HG03280 (cell line): ENCODE measurements around the gene SOHLH2.

Experiments used
- ATAC-seq: cut with Tn5 transposase; IDR thresholded peaks from one replicate; pipeline ENCODE4 v1.9.1; 2021; ENCODE audit warnings: mild to moderate bottlenecking, moderate library complexity; ENCODE audit not compliant: unreplicated experiment

Gene SOHLH2

DNA sequence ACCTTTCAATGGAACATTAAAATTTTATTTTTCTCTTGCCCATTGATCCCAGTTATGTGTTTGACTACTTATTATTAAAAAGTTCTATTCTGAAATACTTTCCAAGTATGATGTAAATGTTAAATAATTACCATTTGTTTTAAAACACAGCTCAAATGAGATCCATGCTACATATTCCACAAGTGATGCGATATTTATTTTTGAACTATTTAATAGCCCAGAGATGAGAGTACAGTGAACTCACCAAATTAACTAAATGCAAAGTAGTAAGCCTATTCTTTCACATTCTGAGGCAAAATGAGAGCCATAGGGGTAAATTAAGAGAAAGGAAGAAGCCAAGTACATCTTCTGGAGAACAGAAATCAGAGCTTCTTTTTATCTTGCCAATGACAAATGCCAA is 82.0 kb downstream of the SOHLH2 start:
- ATAC-seq, result no peak

DNA sequence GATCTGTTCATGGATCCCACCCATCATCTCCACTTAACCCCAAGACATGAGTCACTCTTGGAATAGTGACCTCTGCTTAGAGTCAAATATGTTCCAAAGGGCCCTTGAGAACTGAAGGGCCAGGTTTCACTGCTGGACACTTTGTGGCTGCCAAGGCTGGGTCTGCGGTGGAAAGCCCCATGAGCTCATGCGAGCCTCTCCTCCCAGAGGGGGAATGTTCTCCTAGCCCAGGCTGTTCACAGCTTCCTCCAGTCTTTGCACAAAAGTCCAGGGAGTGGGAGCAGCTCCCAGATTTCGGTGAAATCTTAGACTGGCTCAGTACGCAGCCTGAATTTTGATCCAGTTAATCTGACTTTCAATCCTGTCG is 82.4 kb downstream of the SOHLH2 start:
- no peak for ATAC-seq

DNA sequence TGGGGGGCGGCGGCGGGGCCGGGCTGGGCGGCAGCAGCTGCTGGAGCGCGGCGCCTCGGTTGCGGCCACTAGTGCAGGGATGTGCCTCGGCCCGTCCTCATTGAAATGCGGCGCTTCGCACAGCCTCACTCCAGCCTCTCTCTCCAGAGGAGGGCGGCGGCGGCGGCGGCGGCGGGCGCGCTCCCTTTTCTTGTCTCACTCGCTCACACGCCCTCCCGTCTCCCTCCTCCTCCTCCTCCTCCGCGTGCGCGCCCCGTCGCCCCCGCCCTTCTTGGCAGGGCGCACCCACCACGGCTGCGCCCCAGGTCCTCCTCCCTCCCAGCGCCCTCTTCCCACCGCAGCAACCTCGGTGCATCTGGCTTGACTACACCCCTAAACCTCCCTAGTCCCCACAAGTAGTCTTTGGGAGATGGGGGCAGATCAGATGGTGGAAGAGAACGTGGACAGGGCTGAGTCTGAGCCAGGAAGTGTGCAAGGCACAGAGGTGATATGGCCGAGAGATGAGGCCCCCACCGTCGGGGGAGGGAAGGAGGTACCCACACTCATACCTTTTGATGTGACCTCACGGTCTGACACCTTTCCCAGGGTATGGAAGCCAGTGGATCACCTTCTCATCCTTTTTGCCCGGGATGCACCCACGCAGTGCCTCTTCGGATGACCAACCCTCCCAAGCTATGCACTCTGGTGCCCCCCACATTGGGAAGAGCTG is 83.0 kb downstream of the SOHLH2 start, which contains the start of gene DCLK1:
Gene DCLK1, minus strand, starts transcription at position 161 of the 709 bp plus-strand sequence.
- ATAC-seq, result no peak

DNA sequence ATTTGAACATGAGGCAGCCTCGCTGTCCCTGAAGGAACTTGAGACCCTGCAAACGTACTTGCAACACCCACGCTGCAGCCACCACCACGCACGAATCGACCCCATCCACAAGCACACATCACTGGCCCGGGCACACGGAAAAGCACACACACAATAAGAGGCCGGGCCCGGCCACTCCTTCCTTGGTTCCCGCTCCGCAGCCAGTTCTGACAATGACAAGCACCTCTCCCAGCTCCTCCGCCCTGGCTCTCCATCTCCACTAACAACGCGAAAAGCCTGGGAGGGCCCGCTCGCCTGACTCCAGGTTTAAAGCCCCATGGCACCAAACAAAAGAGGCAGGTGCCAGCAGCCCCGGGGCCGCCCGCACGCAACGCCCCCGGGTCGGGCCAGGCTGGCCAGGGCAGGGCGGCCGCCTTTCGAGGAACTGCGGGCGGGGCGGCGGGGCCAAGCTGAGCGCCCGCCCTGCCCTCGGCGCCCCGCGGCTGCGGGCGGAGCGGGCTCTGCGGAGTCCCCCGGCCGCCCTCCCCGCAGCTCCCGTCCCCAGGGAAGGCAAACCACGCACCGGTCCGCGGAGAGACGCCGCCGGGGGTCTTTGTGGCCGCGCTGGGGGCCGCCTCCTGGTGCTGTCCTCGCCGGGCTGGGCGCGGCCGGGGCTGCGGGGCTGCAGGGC is 83.7 kb downstream of the SOHLH2 start:
- ATAC-seq, result no peak

DNA sequence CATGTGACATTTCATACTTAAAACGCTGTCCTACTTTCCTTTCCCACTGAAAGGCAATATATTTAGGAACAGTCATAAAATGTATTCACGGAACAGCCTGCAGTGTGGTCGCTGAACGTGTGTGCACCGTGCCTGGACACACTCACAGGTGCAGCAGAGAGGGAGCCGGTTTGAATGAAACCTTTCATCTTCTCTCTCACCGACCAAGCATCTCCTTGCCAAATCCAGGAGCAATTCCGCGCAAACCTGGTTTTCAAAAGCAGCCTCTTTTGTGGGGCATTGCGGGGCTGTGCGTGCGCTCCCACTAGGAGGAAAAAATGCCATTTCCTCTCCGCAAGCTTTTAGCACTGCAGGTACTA is 84.2 kb downstream of the SOHLH2 start:
- no peak for ATAC-seq

DNA sequence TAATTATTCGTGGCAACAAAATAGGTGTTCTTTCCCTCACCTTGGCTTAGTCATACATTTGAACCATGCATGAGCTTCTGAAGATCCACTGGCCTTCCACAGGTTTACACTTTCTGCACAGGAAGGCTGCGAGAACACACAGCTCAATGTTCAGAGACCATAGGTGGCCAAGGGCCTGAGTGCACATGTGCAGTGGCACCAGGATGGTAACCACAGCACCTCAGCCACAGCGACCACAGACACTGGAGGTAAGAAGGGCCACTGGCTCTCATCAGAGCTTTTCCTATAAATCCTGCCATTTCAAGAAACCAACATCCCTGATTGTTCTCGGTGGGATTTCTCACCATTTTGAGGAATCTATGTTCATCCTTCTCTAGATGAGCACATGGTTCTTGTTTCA is 84.8 kb downstream of the SOHLH2 start:
- no peak for ATAC-seq

DNA sequence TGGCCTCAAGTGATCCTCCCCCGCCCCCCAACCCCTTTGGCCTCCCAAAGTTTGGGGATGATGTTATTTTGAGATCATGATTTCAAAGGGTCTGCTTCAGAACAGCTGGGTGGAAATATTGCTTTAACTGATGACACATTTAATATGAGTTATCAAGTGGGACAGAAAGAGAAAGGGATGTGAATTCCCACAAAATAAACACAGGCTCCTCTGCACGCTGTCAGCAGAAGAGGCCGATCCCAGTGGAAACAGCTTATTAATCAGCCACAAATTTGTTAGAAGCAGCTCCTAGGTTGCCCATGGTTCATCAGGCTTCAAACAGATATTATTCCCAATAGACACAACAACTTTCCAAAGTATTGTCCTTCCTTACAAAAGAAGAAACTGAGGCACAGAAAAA is 87.9 kb downstream of the SOHLH2 start:
- ATAC-seq, result no peak

DNA sequence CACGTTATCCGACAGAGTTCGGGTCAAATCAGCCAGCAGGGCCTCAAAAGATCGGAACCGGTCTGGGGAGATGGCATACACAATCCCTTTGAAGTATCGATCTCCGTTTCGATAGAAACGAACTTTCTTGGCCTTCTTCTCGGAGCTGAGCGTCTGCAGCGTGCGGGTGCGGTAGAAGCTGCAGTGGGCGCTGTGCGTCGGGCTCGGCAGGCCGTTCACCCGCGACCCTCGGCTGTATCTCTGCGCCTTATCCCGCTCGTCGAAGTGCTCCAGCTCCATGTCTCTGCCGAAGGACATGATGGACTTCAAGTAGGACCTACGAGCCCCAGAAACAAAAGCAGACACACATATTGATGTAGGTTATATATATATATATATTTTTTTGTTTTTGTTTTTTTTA is 88.5 kb downstream of the SOHLH2 start:
- no peak for ATAC-seq

DNA sequence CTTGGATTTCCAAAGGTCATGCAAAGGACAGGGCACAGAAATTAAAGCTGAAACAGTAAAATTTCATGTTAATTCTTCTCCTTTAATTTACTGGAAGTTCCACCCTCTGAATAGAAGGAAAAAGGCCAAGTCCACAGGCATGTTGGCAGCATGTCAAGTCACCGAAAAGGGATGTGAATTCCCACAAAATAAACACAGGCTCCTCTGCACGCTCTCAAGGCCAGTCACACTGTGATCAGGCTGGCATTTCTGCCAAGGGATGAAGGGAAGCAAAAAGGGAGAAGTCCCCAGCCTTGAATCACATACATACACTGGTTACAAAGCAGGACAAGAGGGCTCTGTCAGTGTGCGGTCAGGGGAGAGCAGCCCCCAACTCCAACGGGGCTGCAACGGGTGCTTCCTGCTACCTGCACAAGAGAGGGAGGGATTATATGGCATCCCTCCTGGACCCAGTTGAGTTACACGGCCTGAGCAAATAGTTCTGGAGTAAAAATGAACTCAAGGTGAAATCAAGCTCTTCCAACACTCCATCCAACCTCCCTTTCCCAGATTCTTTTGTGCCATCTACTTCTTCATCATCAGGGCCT is 90.0 kb downstream of the SOHLH2 start:
- no peak for ATAC-seq
